Lower leg skin (tissue), 4 donors: ENCODE data around the gene DTD1. TPM values are rescaled to one million over a fixed set of nuclear protein-coding genes. Genes with fewer than 3 reads are reported as not detected.

Experiments used
- DNase-seq, 2 donors: peaks; one replicate each; pipeline ENCODE4 v3.0.0-alpha.2; 2019; ENCODE audit warnings: low spot score in 2 of 2
- H3K4me3 ChIP-seq: fragments of 200-600 bp; sonication (generic); 2 replicates; pipeline ENCODE4 v1.5.1; 2017; ENCODE audit warnings: mild to moderate bottlenecking, low read depth; ENCODE audit not compliant: poor library complexity, severe bottlenecking
- CTCF ChIP-seq, 3 donors: fragments of 450-650 bp; IDR thresholded peaks; one replicate each; pipeline ENCODE4 v1.5.1; 2016; ENCODE audit warnings: antibody characterized with exemption in 3 of 3, mild to moderate bottlenecking in 3 of 3, moderate library complexity in 2 of 3
- POLR2A ChIP-seq, 2 donors: fragments of 450-650 bp; IDR thresholded peaks; one replicate each; pipeline ENCODE4 v1.6.1; 2016 to 2017; ENCODE audit warnings: antibody characterized with exemption in 2 of 2, mild to moderate bottlenecking in 1 of 2, moderate library complexity in 1 of 2
- WGBS, 2 donors: methylation state at CpG; one replicate each; pipeline ENCODE4 v1.1.5; 2018; 5-methylcytosine and 5-hydroxymethylcytosine counted together
- intact Hi-C: fragments of 100-400 bp; cut with DNase I; formaldehyde crosslinking; loops from one replicate; pipeline ENCODE4 v1.15.0; 2023; ENCODE audit warnings: low total_unique reads
- total RNA-seq, 4 donors: library from RNA; depleted of rRNA; stranded (reverse); fragments of >200 nt; gene quantifications; one replicate each; pipeline ENCODE4 v1.1.0, GENCODE V29; 2016

DTD1 gene
- total RNA-seq, 4 donors from 2014 or later: 21.7 to 41.8 (median 39.8) TPM

- WGBS, 2 donors: 88 to 94% methylated on average over 9 of the region's 9 CpGs
- no peak for DNase-seq
- H3K4me3 ChIP-seq: no peak overlapping the region
- TF ChIP-seq CTCF (IDR thresholded peaks at IDR 0.05) (no peak), POLR2A (IDR thresholded peaks at IDR 0.05) (no peak)
- intact Hi-C loops: no loop called here
These were observed 85.0 kb downstream of the DTD1 start for GRCh38 chr20:18672834-18673233.

GRCh38 chr20:18676396-18676795 is 88.5 kb downstream of the DTD1 start:
- no peak overlapping the region for H3K4me3 ChIP-seq
- no peak for DNase-seq
- TF ChIP-seq CTCF (IDR thresholded peaks at IDR 0.05): no peak
- no peak for TF ChIP-seq POLR2A (IDR thresholded peaks at IDR 0.05)
- WGBS, 2 donors: 80 to 90% methylated on average over 7 of the region's 7 CpGs
- intact Hi-C loops: no loop called here

GRCh38 chr20:18677126-18677525 is 89.3 kb downstream of the DTD1 start:
- intact Hi-C loops: no loop called here
- 86 to 90% methylated on average over 4 of the region's 4 CpGs for WGBS, 2 donors
- H3K4me3 ChIP-seq: no peak overlapping the region
- DNase-seq: no peak
- TF ChIP-seq CTCF (IDR thresholded peaks at IDR 0.05): no peak

- H3K4me3 ChIP-seq: no peak overlapping the region
- DNase-seq: no peak
- intact Hi-C loops: no loop called here
- WGBS, 2 donors: 59 to 65% methylated on average over 10 of the region's 10 CpGs
- TF ChIP-seq POLR2A (IDR thresholded peaks at IDR 0.05): no peak
- no peak for TF ChIP-seq CTCF (IDR thresholded peaks at IDR 0.05)
These were observed 90.9 kb downstream of the DTD1 start for GRCh38 chr20:18678549-18679419.

- DNase-seq: no peak
- intact Hi-C loops: no loop called here
- no peak overlapping the region for H3K4me3 ChIP-seq
- TF ChIP-seq POLR2A (IDR thresholded peaks at IDR 0.05) (no peak), CTCF (IDR thresholded peaks at IDR 0.05) (no peak)
These were observed 96.0 kb downstream of the DTD1 start for GRCh38 chr20:18683839-18684238.

GRCh38 chr20:18684775-18685174 is 96.9 kb downstream of the DTD1 start:
- intact Hi-C loops: no loop called here
- no peak for TF ChIP-seq CTCF (IDR thresholded peaks at IDR 0.05)
- TF ChIP-seq POLR2A (IDR thresholded peaks at IDR 0.05): no peak
- no peak overlapping the region for H3K4me3 ChIP-seq
- 91 to 92% methylated on average over 2 of the region's 2 CpGs for WGBS, 2 donors
- no peak for DNase-seq
